GM23248 (cell line): Measurements from ENCODE around the gene KASH5. TPM values are rescaled to one million over a fixed set of nuclear protein-coding genes. Genes with fewer than 3 reads are reported as not detected.

Source experiments
- DNase-seq: peaks from one replicate; pipeline ENCODE4 v3.0.0-alpha.2; 2015
- H2AFZ ChIP-seq: fragments of 200-600 bp; sonication (generic); 2 replicates; pipeline ENCODE4 v1.6.1; 2016; ENCODE audit warnings: antibody characterized with exemption
- H3F3A ChIP-seq: fragments of 200-600 bp; sonication (generic); 2 replicates; pipeline ENCODE4 v1.6.1; 2016; ENCODE audit warnings: mild to moderate bottlenecking, antibody characterized with exemption, mixed run types; ENCODE audit not compliant: insufficient read depth
- H3K27ac ChIP-seq: fragments of 200-600 bp; sonication (generic); 2 replicates; pipeline ENCODE4 v1.5.1; 2016; ENCODE audit warnings: mild to moderate bottlenecking
- H3K27me3 ChIP-seq: fragments of 200-600 bp; sonication (generic); replicated peaks from 2 replicates; pipeline ENCODE4 v1.6.1; 2016; ENCODE audit warnings: mild to moderate bottlenecking; ENCODE audit not compliant: insufficient read depth
- H3K36me3 ChIP-seq: fragments of 200-600 bp; sonication (generic); 2 replicates; pipeline ENCODE4 v1.6.1; 2016; ENCODE audit warnings: low read depth, mild to moderate bottlenecking
- H3K4me1 ChIP-seq: fragments of 200-600 bp; sonication (generic); 2 replicates; pipeline ENCODE4 v1.6.1; 2016; ENCODE audit warnings: mild to moderate bottlenecking; ENCODE audit not compliant: insufficient read depth
- H3K4me2 ChIP-seq: fragments of 200-600 bp; sonication (generic); one replicate; pipeline ENCODE4 v1.6.1; 2016; ENCODE audit warnings: mild to moderate bottlenecking; ENCODE audit not compliant: unreplicated experiment
- H3K4me3 ChIP-seq: fragments of 200-600 bp; sonication (generic); 2 replicates; pipeline ENCODE4 v1.5.1; 2016; ENCODE audit warnings: mild to moderate bottlenecking
- H3K79me2 ChIP-seq: fragments of 200-600 bp; sonication (generic); 2 replicates; pipeline ENCODE4 v1.6.1; 2016; ENCODE audit warnings: mild to moderate bottlenecking; ENCODE audit not compliant: insufficient read depth
- H3K9ac ChIP-seq: fragments of 200-600 bp; sonication (generic); 2 replicates; pipeline ENCODE4 v1.6.1; 2016; ENCODE audit warnings: mild to moderate bottlenecking
- H3K9me2 ChIP-seq: fragments of 200-600 bp; sonication (generic); 2 replicates; pipeline ENCODE4 v1.6.1; 2016; ENCODE audit warnings: mixed run types, mild to moderate bottlenecking, moderate library complexity; ENCODE audit not compliant: insufficient read depth
- H3K9me3 ChIP-seq: fragments of 200-600 bp; sonication (generic); one replicate; pipeline ENCODE4 v1.6.1; 2017; ENCODE audit warnings: low read depth
- H4K20me1 ChIP-seq: fragments of 200-600 bp; sonication (generic); 2 replicates; pipeline ENCODE4 v1.6.0; 2016; ENCODE audit not compliant: insufficient read depth
- EZH2 ChIP-seq: fragments of 200-600 bp; sonication (generic); IDR thresholded peaks from 2 replicates; pipeline ENCODE4 v1.6.1; 2018; ENCODE audit warnings: antibody characterized with exemption, mild to moderate bottlenecking; ENCODE audit not compliant: insufficient read depth, poor library complexity, severe bottlenecking
- EZH2phosphoT487 ChIP-seq: fragments of 200-600 bp; sonication (generic); IDR thresholded peaks from 2 replicates; pipeline ENCODE4 v1.6.1; 2018; ENCODE audit warnings: antibody characterized with exemption, moderate library complexity, mild to moderate bottlenecking, low read depth; ENCODE audit not compliant: insufficient read depth
- WGBS, 2 experiments: methylation state at CpG; one replicate each; pipeline ENCODE4 v1.1.6; 2015 to 2017; ENCODE audit warnings: low lambda C conversion rate in 2 of 2, low coverage in 1 of 2; ENCODE audit errors: missing lambda C conversion rate in 2 of 2; 5-methylcytosine and 5-hydroxymethylcytosine counted together
- in situ Hi-C: fragments of 300-500 bp; cut with MboI; formaldehyde crosslinking; loops from 2 replicates; pipeline ENCODE4 v1.15.0; 2020
- polyA plus RNA-seq: library from polyadenylated mRNA; unstranded; fragments of >200 nt; fragmentation: Nextera tagmentation; extraction: Ambion mirVana; gene quantifications from 2 replicates; pipeline ENCODE4 v1.2.1, GENCODE V29; 2016
- total RNA-seq: library from RNA; depleted of rRNA; stranded (reverse); fragments of >200 nt; shearing (Covaris generic); gene quantifications from 2 replicates; pipeline ENCODE4 v1.2.3, GENCODE V29; 2014

The KASH5 gene
- total and polyA plus RNA-seq, 2 experiments from 2014 or later: not detected

- Histone ChIP-seq H3K4me2 (no peak overlapping the region), H3K9me2 (no peaks in the 10 kb centered on the region), H4K20me1 (no peaks in the 10 kb centered on the region), H3K4me3 (no peak overlapping the region), H2AFZ (no peak overlapping the region; the same call in 1 of the 2 replicates), H3K27ac (no peak overlapping the region), H3F3A (no peaks in the 10 kb centered on the region), H3K4me1 (no peaks in the 10 kb centered on the region), H3K36me3 (no peaks in the 10 kb centered on the region), H3K9me3 (no peaks in the 10 kb centered on the region), H3K9ac (no peak overlapping the region), H3K79me2 (no peaks in the 10 kb centered on the region), H3K27me3 (peaks cover 95% of the 10 kb centered on the region)
- DNase-seq: peak; percentile 43
- in situ Hi-C loops: no loop called here
- TF ChIP-seq EZH2: peak; percentile 95
- TF ChIP-seq EZH2phosphoT487: no peak
- WGBS, 2 experiments: 2 to 4% methylated on average over 27 to 38 of the region's 45 CpGs
Observed at GRCh38 chr19:49427855-49428546, 40.0 kb downstream of the KASH5 start.

- no peak overlapping the region for H2AFZ ChIP-seq
- WGBS, 2 experiments: 8 to 12% methylated on average over 19 to 29 of the region's 29 CpGs
- in situ Hi-C loops: no loop called here
Observed at GRCh38 chr19:49428547-49429451, 40.8 kb downstream of the KASH5 start.

GRCh38 chr19:49430172-49430677, 42.2 kb downstream of the KASH5 start:
- peaks cover 95% of the 10 kb centered on the region for H3K27me3 ChIP-seq
- H2AFZ ChIP-seq: no peak overlapping the region
- H3K4me2 ChIP-seq: no peak overlapping the region
- in situ Hi-C loops: no loop called here
- DNase-seq: no peak
- H3K27ac ChIP-seq: no peak overlapping the region
- no peak for TF ChIP-seq EZH2phosphoT487
- TF ChIP-seq EZH2: no peak
- H3F3A ChIP-seq: no peaks in the 10 kb centered on the region
- H4K20me1 ChIP-seq: no peaks in the 10 kb centered on the region
- no peaks in the 10 kb centered on the region for H3K4me1 ChIP-seq
- H3K36me3 ChIP-seq: no peaks in the 10 kb centered on the region
- no peaks in the 10 kb centered on the region for H3K9me3 ChIP-seq
- H3K79me2 ChIP-seq: no peaks in the 10 kb centered on the region
- H3K4me3 ChIP-seq: no peak overlapping the region
- no peak overlapping the region for H3K9ac ChIP-seq
- H3K9me2 ChIP-seq: no peaks in the 10 kb centered on the region
- WGBS, 2 experiments: 76 to 79% methylated on average over 5 to 9 of the region's 9 CpGs

More at GRCh38 chr19:49428547-49429451, 40.8 kb downstream of the KASH5 start:
- H3K27ac ChIP-seq: no peak overlapping the region
- no peak for DNase-seq
- no peak overlapping the region for H3K9ac ChIP-seq
- no peaks in the 10 kb centered on the region for H3K79me2 ChIP-seq
- no peaks in the 10 kb centered on the region for H3K9me2 ChIP-seq
- no peaks in the 10 kb centered on the region for H3K36me3 ChIP-seq
- no peak overlapping the region for H3K4me2 ChIP-seq
- no peaks in the 10 kb centered on the region for H3K9me3 ChIP-seq
- peaks cover 96% of the 10 kb centered on the region for H3K27me3 ChIP-seq
- no peak overlapping the region for H3K4me3 ChIP-seq
- H4K20me1 ChIP-seq: no peaks in the 10 kb centered on the region
- no peaks in the 10 kb centered on the region for H3K4me1 ChIP-seq
- TF ChIP-seq EZH2: peak; percentile 83
- TF ChIP-seq EZH2phosphoT487: no peak
- no peaks in the 10 kb centered on the region for H3F3A ChIP-seq

- Histone ChIP-seq H3K4me2 (no peak overlapping the region), H3K9me3 (no peaks in the 10 kb centered on the region), H3K4me3 (no peak overlapping the region), H3K9me2 (no peaks in the 10 kb centered on the region), H3K36me3 (no peaks in the 10 kb centered on the region), H3K27ac (no peak overlapping the region), H4K20me1 (no peaks in the 10 kb centered on the region), H2AFZ (no peak overlapping the region), H3K4me1 (no peaks in the 10 kb centered on the region), H3F3A (no peaks in the 10 kb centered on the region), H3K27me3 (peaks cover 95% of the 10 kb centered on the region), H3K79me2 (no peaks in the 10 kb centered on the region), H3K9ac (no peak overlapping the region)
- DNase-seq: peak; percentile 36
- in situ Hi-C loops: no loop called here
- 61 to 63% methylated on average over 27 to 28 of the region's 28 CpGs for WGBS, 2 experiments
- TF ChIP-seq EZH2phosphoT487: no peak
- TF ChIP-seq EZH2: no peak
Observed at GRCh38 chr19:49430678-49431329, 42.8 kb downstream of the KASH5 start.
